Measurements from ENCODE around the gene GRAMD4. TPM values are rescaled to one million over a fixed set of nuclear protein-coding genes. Genes with fewer than 3 reads are reported as not detected.

The GRAMD4 gene
- total RNA-seq, 1 experiment from 2014 or later, result 23.4 TPM

- Histone ChIP-seq H3K4me1 (peaks cover 6% of the 10 kb centered on the region), H3K36me3 (ENCODE audit: control insufficient read depth, insufficient read depth, low read length) (no peaks in the 10 kb centered on the region), H3K27me3 (replicated peaks; ENCODE audit: control insufficient read depth, insufficient read depth, low read length) (no peaks in the 10 kb centered on the region), H3K4me3 (ENCODE audit: low read depth, low read length) (no peak overlapping the region), H3K9me3 (no peaks in the 10 kb centered on the region)
- Mint-ChIP-seq H3K4me3 (ENCODE audit: unreplicated experiment) (no peak overlapping the region), H3K36me3 (ENCODE audit: insufficient read depth, unreplicated experiment) (peaks cover 10% of the 10 kb centered on the region), H3K27ac (ENCODE audit: unreplicated experiment) (no peak overlapping the region), H3K4me1 (ENCODE audit: low read depth, unreplicated experiment) (no peaks in the 10 kb centered on the region), H3K9me3 (ENCODE audit: unreplicated experiment) (no peaks in the 10 kb centered on the region), H3K27me3 (ENCODE audit: insufficient read depth, unreplicated experiment) (no peaks in the 10 kb centered on the region)
- TF ChIP-seq CTCF (IDR thresholded peaks at IDR 0.05; ENCODE audit: insufficient read depth in 1 of 2, low read depth in 1 of 2, low read length in 1 of 2, severe bottlenecking in 1 of 2, unreplicated experiment in 1 of 2), result no peak
- intact Hi-C loops (cut with micrococcal nuclease; ENCODE audit: unreplicated experiment), result no loop called here
- ChIA-PET CTCF (interaction anchor here (1.4 kb wide), 1 partner anchor 112 kb away, joined by 6 read pairs; no protein-coding TSS in a partner anchor), POLR2A (no interaction called here)
- BruUV-seq (replicated peaks), result no TSS peak
- DNase-seq, result no peak
Observed at GRCh38 chr22:46675938-46676337, 55.8 kb downstream of the GRAMD4 start.

DNA sequence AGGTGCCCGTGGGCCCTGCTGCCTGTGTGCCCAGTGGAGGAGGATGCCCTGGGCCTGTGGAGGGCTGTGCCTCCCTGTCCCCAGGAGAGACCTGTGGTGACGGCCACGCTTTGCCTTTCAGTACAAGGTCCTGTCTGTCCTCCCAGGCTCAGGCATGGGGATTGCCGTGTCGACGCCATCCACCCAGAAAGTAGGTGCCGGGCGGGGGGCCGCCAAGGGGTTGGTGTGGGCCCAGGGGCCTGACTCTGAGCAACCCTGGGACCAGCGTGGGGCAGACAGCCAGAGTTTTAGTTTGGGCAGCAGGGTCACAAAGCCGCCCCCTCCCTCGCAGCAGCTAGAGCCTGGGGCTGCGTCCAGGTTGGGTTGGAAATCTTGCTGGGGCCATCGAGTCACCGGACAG, 56.3 kb downstream of the GRAMD4 start:
- no peaks in the 10 kb centered on the region for H3K27me3 ChIP-seq (replicated peaks; ENCODE audit: control insufficient read depth, insufficient read depth, low read length)
- CTCF ChIA-PET, result interaction anchor here (1.0 kb wide), 1 partner anchor 80 kb away, joined by 6 read pairs; no protein-coding TSS in a partner anchor
- Mint-ChIP-seq H3K4me1 (ENCODE audit: low read depth, unreplicated experiment) (no peaks in the 10 kb centered on the region), H3K27me3 (ENCODE audit: insufficient read depth, unreplicated experiment) (no peaks in the 10 kb centered on the region), H3K9me3 (ENCODE audit: unreplicated experiment) (no peaks in the 10 kb centered on the region), H3K27ac (ENCODE audit: unreplicated experiment) (no peak overlapping the region), H3K36me3 (ENCODE audit: insufficient read depth, unreplicated experiment) (peaks cover 10% of the 10 kb centered on the region), H3K4me3 (ENCODE audit: unreplicated experiment) (no peak overlapping the region)
- no peak for TF ChIP-seq CTCF (IDR thresholded peaks at IDR 0.05; ENCODE audit: insufficient read depth in 1 of 2, low read depth in 1 of 2, low read length in 1 of 2, severe bottlenecking in 1 of 2, unreplicated experiment in 1 of 2)
- POLR2A ChIA-PET, result no interaction called here
- H3K4me3 ChIP-seq (ENCODE audit: low read depth, low read length), result no peak overlapping the region
- no peaks in the 10 kb centered on the region for H3K36me3 ChIP-seq (ENCODE audit: control insufficient read depth, insufficient read depth, low read length)
- DNase-seq, result no peak
- peaks cover 6% of the 10 kb centered on the region for H3K4me1 ChIP-seq
- BruUV-seq (replicated peaks), result no TSS peak
- no peaks in the 10 kb centered on the region for H3K9me3 ChIP-seq
- intact Hi-C loops (cut with micrococcal nuclease; ENCODE audit: unreplicated experiment), result no loop called here

- DNase-seq, result no peak
- H3K4me3 Mint-ChIP-seq (ENCODE audit: unreplicated experiment), result no peak overlapping the region
- Histone ChIP-seq H3K4me3 (ENCODE audit: low read depth, low read length) (no peak overlapping the region), H3K27me3 (replicated peaks; ENCODE audit: control insufficient read depth, insufficient read depth, low read length) (no peaks in the 10 kb centered on the region), H3K4me1 (peaks cover 2% of the 10 kb centered on the region), H3K36me3 (ENCODE audit: control insufficient read depth, insufficient read depth, low read length) (no peaks in the 10 kb centered on the region), H3K9me3 (no peaks in the 10 kb centered on the region)
- ChIA-PET CTCF (interaction anchor here (1.0 kb wide), 1 partner anchor 80 kb away, joined by 6 read pairs; no protein-coding TSS in a partner anchor), POLR2A (no interaction called here)
- H3K36me3 Mint-ChIP-seq (ENCODE audit: insufficient read depth, unreplicated experiment), result peaks cover 10% of the 10 kb centered on the region
- no peaks in the 10 kb centered on the region for H3K9me3 Mint-ChIP-seq (ENCODE audit: unreplicated experiment)
- H3K4me1 Mint-ChIP-seq (ENCODE audit: low read depth, unreplicated experiment), result no peaks in the 10 kb centered on the region
- no peak overlapping the region for H3K27ac Mint-ChIP-seq (ENCODE audit: unreplicated experiment)
- intact Hi-C loops (cut with micrococcal nuclease; ENCODE audit: unreplicated experiment), result no loop called here
- no TSS peak for BruUV-seq (replicated peaks)
- no peaks in the 10 kb centered on the region for H3K27me3 Mint-ChIP-seq (ENCODE audit: insufficient read depth, unreplicated experiment)
- TF ChIP-seq CTCF (IDR thresholded peaks at IDR 0.05; ENCODE audit: insufficient read depth in 1 of 2, low read depth in 1 of 2, low read length in 1 of 2, severe bottlenecking in 1 of 2, unreplicated experiment in 1 of 2), result no peak
Observed at GRCh38 chr22:46676881-46677280, 56.7 kb downstream of the GRAMD4 start.

Data from Caco-2 (cell line).